Activated CD8-positive, alpha-beta memory T cell treated with anti-CD3 and anti-CD28 coated beads for 36 hours (primary cell): ENCODE data around the gene LILRB5. TPM values are rescaled to one million over a fixed set of nuclear protein-coding genes. Genes with fewer than 3 reads are reported as not detected.

ENCODE experiments used
- CTCF ChIA-PET: fragments of 350-600 bp; sonication (Branson Sonifier 250); formaldehyde crosslinking; loops from one replicate; lab custom pipeline; 2021; ENCODE audit warnings: antibody characterized with exemption; lab: Charles Lee
- POLR2A ChIA-PET: fragments of 350-600 bp; sonication (Branson Sonifier 250); formaldehyde crosslinking; loops from one replicate; lab custom pipeline; 2021; ENCODE audit warnings: antibody characterized with exemption; lab: Charles Lee
- total RNA-seq, 2 experiments: library from RNA; stranded (reverse); gene quantifications; one replicate each; pipeline ENCODE4 v1.2.3, GENCODE V29; 2021

LILRB5 gene
- total RNA-seq, 2 experiments from 2014 or later, result not detected

GRCh38 chr19:54206831-54207177 lies 50.3 kb downstream of the LILRB5 start:
- ChIA-PET CTCF (no interaction called here), POLR2A (interaction anchor here (0.6 to 12.1 kb wide), 2 partner anchors 17 to 47 kb away, joined by 3 to 131 read pairs; partner anchors contain the start of genes LENG1, MBOAT7 and TSEN34)

- ChIA-PET CTCF (interaction anchor here (1.3 to 1.7 kb wide), 3 partner anchors 10 to 60 kb away, joined by 3 to 4 read pairs (median 4); no protein-coding TSS in a partner anchor), POLR2A (interaction anchor here (0.6 to 12.1 kb wide), 2 partner anchors 16 to 47 kb away, joined by 3 to 131 read pairs; partner anchors contain the start of genes LENG1, MBOAT7 and TSEN34)
Measured at GRCh38 chr19:54206030-54206830, 50.8 kb downstream of the LILRB5 start.

DNA sequence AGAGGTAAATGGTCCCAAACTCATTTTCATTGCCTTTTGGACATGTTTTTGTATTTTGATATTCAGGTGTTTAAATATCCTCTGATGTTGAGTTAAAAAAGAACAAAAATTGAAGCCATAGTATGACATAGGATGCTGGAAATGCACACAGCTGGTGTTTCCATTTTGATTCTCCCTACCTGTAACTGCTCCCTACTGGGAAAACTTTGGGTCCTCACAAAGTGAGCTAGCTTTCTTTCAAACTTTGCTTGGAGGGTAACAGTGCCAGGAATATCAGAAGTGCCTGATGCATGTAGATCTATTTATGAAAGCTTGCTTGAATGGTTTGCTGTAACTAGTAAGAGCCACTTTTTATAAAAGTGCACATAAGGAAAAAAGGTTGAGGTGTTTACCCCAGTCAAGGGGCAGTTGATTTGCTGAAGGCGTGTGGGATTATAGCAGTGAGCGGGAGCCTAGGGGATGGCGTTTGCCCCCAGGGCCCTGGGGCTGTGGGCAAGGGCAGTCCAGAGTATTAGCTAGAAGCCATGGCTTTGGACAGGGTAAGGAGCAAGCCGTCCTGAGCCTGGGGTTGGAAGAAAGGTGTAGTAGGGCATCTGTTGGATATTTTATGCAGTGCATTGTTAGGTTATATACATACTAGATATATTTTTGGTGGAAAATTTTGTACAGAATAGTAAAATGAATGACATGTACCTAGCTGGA lies 52.2 kb downstream of the LILRB5 start:
- CTCF ChIA-PET, result interaction anchor here (1.3 to 1.7 kb wide), 3 partner anchors 9 to 61 kb away, joined by 3 to 4 read pairs (median 4); no protein-coding TSS in a partner anchor

DNA sequence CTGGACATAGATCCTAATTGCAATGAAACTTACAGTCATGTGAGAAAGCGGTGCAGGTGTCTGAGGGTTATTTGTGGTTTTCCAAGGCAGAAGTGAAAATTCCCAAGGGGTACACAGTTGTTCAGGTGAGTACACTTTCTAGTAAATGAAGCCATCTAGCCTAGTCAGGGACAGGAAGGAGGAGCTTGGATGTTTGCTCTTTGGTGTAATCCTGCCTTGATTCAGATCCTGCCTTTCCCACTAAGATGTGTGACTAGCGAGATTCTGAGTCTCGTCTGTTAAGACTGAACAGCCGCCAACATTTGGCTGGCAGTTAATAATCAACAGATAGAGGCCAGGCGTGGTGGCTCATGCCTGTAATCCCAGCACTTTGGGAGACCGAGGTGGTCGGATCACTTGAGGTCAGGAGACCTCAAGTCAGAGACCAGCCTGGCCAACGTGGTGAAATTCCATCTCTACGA lies 53.9 kb downstream of the LILRB5 start:
- CTCF ChIA-PET, result interaction anchor here (1.6 kb wide), 1 partner anchor 14 kb away, joined by 3 read pairs; the partner anchor contains the start of gene MBOAT7
- POLR2A ChIA-PET, result interaction anchor here (0.6 to 12.1 kb wide), 2 partner anchors 13 to 23 kb away, joined by 3 to 131 read pairs; partner anchors contain the start of genes MBOAT7 and TSEN34

More for the DNA sequence above, 52.2 kb downstream of the LILRB5 start:
- POLR2A ChIA-PET, result interaction anchor here (0.6 to 12.1 kb wide), 2 partner anchors 11 to 15 kb away, joined by 7 to 131 read pairs; partner anchors contain the start of genes MBOAT7 and TSEN34

- ChIA-PET CTCF (interaction anchor here (1.6 kb wide), 1 partner anchor 12 kb away, joined by 3 read pairs; the partner anchor contains the start of gene MBOAT7), POLR2A (interaction anchor here (12.1 kb wide), 1 partner anchor 12 kb away, joined by 131 read pairs; the partner anchor contains the start of genes MBOAT7 and TSEN34)
Measured at GRCh38 chr19:54201980-54202379, 55.1 kb downstream of the LILRB5 start.

DNA sequence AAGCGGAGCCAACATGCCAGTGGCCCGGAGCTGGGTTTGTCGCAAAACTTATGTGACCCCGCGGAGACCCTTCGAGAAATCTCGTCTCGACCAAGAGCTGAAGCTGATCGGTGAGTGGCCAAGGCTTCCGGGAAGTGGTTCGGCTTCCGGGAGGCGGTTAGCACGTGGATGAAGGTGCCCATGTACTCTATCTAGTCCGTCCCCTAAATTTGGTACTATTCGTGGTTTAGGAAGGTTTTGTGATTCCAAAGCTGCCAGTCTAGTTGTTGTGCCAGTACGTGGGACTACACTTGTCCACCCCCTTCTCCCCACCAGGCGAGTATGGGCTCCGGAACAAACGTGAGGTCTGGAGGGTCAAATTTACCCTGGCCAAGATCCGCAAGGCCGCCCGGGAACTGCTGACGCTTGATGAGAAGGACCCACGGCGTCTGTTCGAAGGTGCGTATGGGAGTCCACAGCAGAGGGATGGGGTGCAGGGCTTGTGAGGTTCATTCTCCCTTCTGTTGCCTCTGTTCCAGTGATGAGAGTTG lies 55.8 kb downstream of the LILRB5 start:
- ChIA-PET POLR2A (interaction anchor here (0.7 to 12.1 kb wide), 4 partner anchors 9 to 64 kb away, joined by 3 to 131 read pairs (median 14); partner anchors contain the start of genes CNOT3, LENG1, MBOAT7 and TSEN34), CTCF (interaction anchor here (0.7 to 2.4 kb wide), 6 partner anchors 9 to 1121 kb away, joined by 3 to 8 read pairs (median 3); partner anchors contain the start of gene TSEN34)

Other genes starting within 250 kb of the LILRB5 start
- not detected for gene VSTM1, start 193.4 kb downstream of the LILRB5 start, total RNA-seq
- not detected for gene TARM1, start 175.9 kb downstream of the LILRB5 start, total RNA-seq
- gene OSCAR, start 156.5 kb downstream of the LILRB5 start, total RNA-seq, result under 1 TPM; 0.27 to 0.29 TPM
- gene NDUFA3, start 154.4 kb downstream of the LILRB5 start, total RNA-seq, result 100 to 1,000 TPM; 104 to 110 TPM
- gene TFPT, start 141.6 kb downstream of the LILRB5 start, total RNA-seq, result 10 to 100 TPM; 34.9 to 36.6 TPM
- 100 to 1,000 TPM; 123 to 124 TPM for gene PRPF31, start 141.5 kb downstream of the LILRB5 start, total RNA-seq
- gene CNOT3, start 119.5 kb downstream of the LILRB5 start, total RNA-seq, result 10 to 100 TPM; 65.2 to 68.5 TPM
- gene LENG1, start 97.6 kb downstream of the LILRB5 start, total RNA-seq, result 1 to 10 TPM; 3.9 to 5.3 TPM
- gene TMC4, start 84.1 kb downstream of the LILRB5 start, total RNA-seq, result not detected
- gene MBOAT7, start 67.7 kb downstream of the LILRB5 start, total RNA-seq, result 100 to 1,000 TPM; 119 to 120 TPM
- gene TSEN34, start 66.0 kb downstream of the LILRB5 start, total RNA-seq, result 10 to 100 TPM; 21.7 to 22.9 TPM
- gene RPS9, start 56.4 kb downstream of the LILRB5 start, total RNA-seq, result 1,000 to 10,000 TPM; 1,671 to 1,692 TPM
- gene LILRB3, start 34.3 kb downstream of the LILRB5 start, total RNA-seq, result not detected
- not detected for gene LILRA6, start 14.5 kb downstream of the LILRB5 start, total RNA-seq
- gene LILRB2, start 23.8 kb upstream of the LILRB5 start, total RNA-seq, result not detected
- not detected for gene LILRA5, start 55.9 kb upstream of the LILRB5 start, total RNA-seq
- not detected for gene LILRA4, start 81.9 kb upstream of the LILRB5 start, total RNA-seq
- 1 to 10 TPM; 7.4 to 9.3 TPM for gene LAIR1, start 107.7 kb upstream of the LILRB5 start, total RNA-seq
- gene TTYH1, start 158.2 kb upstream of the LILRB5 start, total RNA-seq, result under 1 TPM in 1 of 2 experiments, not detected in 1; 0.21 TPM
- 100 to 1,000 TPM; 121 to 132 TPM for gene LENG8, start 191.9 kb upstream of the LILRB5 start, total RNA-seq
- gene LENG9, start 206.5 kb upstream of the LILRB5 start, total RNA-seq, result 1 to 10 TPM; 4.3 to 4.4 TPM
- 1 to 10 TPM in 1 of 2 experiments, under 1 TPM in 1; 0.51 to 1.2 TPM for gene CDC42EP5, start 216.0 kb upstream of the LILRB5 start, total RNA-seq
- gene LAIR2, start 245.6 kb upstream of the LILRB5 start, total RNA-seq, result 1 to 10 TPM; 1.8 to 2.2 TPM